NOMO-1 (cell line): Measurements from ENCODE around the gene LTBP1.

ENCODE experiments used
- DNase-seq, 2 experiments: peaks; one replicate each; lab custom pipeline; 2025; ENCODE audit not compliant: unreplicated experiment in 2 of 2; lab: John Stamatoyannopoulos, UW

LTBP1 gene

DNA sequence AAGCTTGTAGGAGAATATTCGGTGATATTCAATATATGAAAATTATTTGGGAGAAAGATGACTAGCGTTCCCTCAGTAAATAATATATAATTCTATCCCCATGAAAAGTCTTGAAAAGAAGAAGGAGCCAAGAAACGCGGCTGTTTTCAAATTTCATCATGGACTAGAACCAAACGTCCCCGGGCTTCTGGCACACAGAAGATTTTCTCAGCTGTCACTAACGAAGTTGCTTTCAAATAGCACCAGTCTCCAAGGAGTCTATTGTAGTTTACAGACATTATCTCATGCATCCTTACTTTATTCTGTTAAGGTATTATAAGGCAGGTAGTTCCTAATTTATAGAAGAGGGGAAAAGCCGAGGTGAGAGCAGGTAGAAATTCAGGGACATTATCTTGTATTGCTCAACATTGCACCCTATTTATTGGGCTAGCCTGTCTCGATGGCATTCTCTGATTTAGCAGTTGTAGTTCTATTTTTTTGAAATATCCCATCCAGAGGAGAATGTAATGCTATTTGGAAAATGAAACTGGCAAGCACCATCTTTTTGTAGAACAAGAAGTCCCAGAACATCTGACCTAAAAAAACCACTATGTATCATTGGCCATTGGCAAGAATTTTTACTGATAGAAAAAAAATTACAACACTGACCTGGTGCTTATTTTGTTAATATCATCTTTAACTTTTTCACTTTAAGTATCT lies 331.6 kb downstream of the LTBP1 start:
- no peak for DNase-seq

DNA sequence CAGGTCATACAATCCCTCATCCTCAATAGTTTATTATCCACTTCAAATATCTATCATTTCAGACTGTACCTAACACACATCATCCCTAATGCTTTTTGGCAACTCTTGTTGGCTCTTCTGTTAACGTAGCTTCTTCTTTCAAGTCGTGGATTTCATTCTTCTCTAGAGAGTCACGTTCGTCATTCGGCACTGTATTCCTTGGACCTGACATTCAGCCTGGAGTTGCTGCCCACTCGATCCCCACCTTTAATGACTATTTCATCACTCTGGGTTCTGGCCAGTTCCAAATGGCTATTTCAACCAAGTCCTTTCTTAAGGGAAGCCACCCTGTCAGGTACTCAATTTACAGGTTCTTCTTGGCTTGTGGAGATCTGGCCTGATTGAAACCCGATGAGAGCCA lies 337.5 kb downstream of the LTBP1 start:
- DNase-seq = no peak

DNA sequence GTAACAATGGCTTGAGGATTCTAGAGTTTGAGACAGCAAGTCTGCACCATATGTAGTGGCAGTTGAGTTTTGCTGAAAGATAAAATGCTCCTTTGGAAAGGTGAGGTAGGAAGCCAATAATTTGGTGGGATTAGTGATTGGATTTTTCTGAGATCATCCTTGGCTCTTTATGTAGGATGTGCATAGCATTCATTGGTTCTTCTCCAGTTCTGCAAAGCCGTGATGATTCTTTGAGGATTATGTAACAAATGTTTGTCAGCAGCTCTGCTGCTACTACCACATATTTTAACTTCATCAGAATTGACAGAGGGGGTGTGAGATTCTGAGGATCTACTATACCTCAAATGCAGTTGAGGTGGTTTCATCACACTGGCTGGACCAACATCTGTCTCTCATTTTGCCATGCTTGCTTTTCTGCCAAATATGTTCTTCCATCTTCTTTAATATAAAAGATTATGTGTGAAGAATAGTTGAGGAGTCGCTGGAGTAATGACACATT lies 340.8 kb downstream of the LTBP1 start:
- no peak for DNase-seq

DNA sequence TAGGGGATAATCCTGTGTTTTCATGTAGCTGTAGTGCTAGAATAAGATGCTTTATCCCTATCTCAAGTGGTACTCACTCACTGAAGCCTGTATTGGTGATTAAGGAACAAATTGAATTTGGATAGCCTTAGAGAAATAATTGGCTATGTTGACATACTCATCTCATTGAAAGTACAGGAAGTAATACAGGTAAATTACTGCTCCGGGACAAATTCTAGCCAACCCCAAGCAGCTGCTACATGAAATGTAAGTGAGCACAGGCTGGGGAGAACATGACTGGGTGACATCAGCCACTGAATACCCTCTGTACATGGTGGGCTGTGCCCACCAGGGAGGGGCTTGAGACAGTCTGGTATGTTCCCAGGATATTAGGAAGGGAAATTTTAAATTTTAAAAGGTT lies 341.3 kb downstream of the LTBP1 start:
- DNase-seq = no peak

DNA sequence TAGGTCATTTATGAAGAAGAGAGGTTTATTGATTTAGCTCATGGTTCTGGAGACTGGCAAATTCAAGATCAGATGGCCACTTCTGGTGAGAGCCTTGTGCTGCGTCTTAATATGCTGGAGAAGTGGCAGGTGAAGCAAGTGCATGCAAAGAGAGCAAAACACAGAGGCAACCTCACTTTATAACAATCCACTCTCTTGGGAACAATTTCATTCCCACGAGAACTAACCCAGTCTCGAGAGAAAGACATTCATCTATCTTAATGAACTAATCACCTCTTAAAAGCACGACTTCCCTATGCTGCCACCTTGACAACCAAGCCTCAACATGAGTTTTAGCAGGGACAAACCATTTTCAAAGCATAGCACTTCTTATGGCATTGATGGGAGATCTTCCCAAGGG lies 343.2 kb downstream of the LTBP1 start:
- DNase-seq = no peak

DNA sequence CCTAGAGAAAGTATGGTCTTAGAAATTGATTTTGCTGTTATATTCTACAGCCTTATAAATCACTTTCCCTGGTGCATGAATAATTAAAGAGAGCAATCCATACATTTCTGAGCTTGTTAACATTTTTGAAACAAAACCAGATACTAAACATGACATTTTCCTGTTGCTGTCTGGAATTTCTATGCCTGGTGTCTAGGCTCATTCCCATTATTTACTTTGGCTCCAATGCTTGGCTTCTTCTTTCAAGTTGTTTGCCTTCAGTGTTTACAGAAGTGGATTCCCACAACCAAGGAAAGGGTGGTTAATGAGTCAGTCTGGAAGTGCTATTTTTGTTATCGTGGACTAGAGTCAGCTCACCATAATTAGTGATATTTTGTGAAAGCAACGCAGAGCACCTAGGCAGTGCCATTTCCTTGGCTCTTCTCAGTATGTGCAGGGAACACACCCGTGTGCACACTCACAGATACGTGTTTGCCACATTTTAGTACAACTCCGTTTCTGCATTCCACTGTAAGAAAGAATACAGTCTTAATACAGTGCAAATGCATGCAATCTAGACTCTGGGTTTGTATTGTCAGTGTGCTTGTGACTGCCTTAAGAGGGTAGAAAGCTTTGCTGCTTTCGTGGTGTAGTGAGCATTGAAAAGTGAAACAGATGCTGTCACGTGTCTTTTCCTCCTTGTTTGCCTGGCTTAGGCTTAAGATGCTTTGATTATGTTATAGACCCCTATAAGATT lies 344.7 kb downstream of the LTBP1 start:
- DNase-seq = no peak

DNA sequence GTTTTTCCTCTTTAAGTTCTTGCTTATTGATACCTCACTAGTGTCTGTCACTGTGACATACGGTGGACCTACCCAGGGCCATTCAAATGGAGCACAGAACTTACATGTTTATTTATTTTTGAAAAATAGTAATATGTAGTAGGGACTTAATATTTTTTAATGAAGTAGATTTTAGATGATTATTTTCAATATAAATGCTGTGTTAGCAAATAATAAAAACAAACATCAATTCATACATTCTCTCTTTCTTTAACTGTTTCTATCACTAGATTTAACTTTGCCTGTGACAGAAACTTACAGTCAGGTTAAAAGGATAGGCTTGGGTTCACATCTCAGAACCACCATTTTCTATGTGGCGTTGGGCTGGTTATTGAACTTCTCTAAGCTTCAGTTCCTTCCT lies 345.3 kb downstream of the LTBP1 start:
- DNase-seq = no peak

DNA sequence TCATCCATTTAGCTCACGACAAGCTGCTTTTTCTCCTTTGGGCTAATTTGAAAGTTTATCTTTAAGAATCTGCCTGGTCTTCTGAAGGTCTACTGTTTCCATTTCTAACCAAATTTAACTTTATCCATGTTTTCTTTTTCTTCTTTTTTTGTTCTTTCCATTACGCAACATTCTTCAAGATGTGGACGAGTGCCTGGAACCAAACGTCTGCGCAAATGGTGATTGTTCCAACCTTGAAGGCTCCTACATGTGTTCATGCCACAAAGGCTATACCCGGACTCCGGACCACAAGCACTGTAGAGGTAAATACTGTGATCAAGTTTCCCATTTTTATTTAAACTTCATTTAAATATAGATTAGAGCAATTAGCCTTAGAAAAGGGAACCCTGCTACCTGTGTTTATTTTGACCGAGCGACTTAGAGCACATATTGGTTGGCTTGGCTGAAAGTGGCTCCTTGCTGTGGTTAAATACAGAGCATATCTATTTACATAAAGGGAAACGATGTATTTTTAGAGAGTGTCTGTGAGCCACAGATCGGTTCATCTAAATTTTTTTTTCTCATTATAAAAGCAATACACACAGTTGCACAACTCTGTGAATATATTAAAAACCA lies 346.3 kb downstream of the LTBP1 start:
- no peak for DNase-seq

DNA sequence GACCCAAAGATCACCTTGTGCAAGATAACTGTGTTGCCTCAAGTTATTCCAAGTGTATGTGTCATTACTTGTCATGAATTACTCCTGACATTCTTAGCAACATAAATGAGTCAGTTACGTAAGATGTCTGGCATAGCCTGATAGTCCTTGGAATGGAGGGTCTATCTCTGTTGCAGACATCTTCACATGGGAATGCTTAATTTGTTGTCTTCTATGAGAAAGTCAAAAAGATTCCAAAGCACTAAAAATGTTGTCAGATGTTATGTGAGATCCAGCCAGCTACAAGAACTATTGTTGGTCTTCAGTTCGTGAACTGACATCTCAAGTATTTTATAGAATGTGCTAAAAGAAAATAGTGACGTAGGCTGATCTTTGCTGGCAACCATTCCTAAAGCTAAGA lies 351.5 kb downstream of the LTBP1 start:
- DNase-seq = no peak

DNA sequence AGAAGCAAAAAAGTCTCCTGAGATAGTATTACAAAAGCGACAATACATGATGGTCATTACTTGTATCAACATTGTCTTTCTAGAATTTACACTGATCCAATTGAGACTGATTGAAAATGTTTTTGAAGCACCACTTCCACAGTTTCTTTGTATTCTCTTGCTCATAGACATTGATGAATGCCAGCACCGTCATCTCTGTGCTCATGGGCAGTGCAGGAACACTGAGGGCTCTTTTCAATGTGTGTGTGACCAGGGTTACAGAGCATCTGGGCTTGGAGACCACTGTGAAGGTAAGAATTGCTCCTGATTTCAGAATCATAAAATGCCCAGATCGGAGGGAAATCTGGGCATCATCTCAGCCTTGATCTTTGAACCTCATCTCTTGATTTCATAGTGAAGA lies 354.6 kb downstream of the LTBP1 start:
- no peak for DNase-seq

DNA sequence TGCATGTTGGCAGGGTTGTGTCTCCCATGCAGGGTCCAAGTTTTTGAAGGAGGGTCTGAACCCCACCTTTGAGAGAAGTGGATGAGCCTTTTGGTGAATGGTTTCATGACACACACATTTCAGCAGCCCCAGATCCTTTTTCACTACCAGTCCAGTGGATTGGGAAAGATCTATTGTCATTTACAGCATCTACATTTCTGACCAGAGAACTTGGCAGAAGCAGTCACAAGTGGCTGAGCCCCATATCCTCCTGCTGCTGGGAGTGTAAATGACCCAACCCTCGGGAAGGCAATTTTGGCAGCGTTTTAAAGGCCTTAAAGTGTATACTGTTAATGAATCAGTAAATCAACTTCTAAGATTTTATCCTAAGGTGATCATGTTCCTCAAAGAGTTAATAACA lies 355.6 kb downstream of the LTBP1 start:
- no peak for DNase-seq

DNA sequence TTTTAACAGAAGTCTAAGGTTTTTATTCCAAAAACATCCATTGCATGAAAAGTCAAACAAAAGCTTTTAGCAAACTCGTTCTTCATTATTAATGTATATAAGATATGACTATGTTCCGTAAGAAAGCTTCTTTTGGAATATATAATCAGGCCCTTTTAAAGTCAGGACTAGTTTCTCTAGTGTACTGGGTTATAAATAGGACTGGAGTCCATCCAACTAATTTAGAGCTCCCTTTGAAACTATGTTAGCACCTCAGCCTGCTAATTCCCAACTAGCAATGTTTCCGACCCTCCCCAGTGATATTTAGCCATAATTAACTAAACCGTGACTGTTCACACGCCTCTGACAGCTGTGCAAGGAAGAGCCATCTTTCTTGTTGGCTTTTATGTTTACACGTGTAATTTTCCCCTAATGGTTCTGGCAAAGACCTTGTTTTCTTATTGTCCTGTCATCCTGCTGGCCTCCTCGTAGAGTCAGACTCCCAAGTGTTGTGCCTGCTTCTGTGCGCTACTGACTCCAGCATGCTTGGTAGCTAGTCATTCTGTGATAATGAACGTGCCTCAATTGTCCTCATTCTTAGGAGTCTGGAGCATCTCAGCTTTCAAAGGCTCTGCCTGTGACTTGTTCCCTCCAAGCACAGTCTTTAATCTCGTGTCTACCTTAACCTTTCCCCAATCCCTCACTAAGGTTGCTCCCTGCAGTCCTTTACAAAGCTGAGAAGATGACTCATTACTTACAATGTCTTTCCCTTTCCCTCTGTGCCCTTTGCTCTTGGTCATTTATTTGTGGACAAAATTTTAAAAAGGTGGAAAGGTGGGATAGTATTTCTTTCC lies 357.5 kb downstream of the LTBP1 start:
- DNase-seq = no peak

DNA sequence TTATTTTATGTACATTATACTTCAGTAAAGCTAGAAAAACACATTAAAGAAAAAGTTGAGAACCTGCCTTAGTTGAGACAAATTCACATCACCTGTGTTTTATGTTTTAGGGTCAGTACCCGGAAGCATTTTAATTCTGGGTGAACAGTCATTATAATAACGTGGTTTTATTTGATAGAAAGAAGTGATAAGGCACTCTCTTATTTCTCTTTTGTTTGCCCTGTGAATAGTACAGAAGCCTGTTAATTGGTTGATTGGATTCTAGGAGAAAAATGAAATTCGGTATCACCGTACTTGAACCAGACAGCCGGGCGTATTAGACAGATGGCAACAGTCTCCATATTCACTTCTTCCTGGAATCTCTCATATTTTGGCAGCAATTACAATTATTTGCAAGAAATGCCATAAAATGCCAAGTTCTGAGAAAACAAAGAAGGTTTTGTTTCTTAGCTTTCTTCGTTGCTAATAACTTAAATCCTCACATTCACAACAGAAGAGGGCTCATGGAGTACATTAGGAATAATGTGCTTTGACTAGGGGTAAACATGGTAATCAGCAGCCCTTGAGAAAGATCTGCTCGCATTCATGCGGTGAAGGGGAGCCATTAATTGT lies 361.0 kb downstream of the LTBP1 start:
- DNase-seq = no peak

DNA sequence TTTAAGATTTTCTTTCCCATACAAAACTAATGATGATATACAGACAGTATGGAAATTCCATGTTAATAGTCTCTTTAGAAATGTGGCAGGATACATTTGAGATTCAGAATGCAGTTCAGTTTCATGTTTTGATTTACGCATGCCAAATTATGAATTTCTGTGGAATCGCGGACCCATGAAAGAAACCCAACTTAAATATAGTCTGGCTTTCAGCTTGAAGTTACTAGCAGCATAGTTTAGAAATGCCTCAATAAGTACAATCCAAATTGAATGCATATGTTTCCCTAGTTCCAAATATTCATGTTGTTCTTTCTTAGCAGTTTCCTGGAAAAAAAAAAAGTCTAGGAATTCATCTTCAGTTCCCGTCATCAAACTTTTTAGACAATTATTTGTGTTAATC lies 365.6 kb downstream of the LTBP1 start:
- DNase-seq = no peak

DNA sequence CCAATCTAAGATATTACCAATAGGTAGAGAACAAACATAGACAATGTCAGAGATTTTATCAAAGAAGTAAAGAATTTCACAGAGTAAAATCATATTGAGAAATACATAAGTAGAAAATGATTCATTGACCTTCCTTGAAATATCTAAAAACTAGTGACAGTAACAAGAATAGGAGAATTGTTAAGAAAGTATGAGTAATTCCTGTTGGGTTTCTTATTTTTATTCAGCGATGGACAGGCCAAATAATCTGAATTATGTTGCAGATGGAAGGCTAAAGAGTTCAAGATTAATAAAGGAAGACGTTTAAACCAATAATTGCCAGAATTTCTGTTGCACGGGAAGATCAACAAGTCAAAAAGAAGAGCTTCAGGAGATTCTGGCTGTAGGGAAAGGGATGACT lies 366.3 kb downstream of the LTBP1 start:
- DNase-seq = no peak

DNA sequence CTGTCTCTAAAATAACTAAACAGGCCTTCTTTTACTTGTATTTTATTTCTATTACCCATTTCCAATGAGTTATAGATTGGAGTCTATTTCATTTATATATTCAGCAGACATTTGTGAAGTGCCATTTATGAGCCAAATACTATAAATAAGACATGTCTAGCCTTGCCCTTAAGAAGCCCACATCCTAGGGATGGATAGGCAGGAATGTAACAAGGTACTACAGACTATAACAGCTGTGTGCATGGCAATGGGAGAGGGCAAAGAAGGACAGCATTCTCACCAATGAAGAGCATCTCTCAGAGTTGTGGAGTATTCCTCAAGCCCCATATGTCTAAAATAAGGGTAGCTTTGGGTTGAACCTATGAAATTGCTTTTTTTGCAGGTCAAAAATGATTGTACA lies 367.8 kb downstream of the LTBP1 start:
- DNase-seq = no peak

DNA sequence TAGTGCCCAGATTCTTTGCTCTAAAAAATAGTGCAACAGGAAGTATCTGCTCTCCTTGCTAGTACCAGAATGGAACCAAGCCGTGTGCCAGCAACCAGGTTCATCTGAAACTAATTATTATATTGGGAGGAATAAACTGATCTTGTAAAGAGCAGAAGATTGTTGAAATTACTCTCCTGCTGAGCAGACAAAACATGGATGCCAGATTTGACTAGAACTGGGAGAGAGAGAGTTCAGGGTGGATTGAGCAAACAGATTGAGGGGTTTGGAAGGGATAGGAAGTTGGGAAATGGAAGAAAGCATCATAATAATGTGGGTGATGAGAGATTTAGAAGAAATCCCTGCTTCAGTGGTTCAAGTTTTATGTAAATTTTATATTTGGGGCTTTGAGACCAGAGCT lies 369.6 kb downstream of the LTBP1 start:
- no peak for DNase-seq

DNA sequence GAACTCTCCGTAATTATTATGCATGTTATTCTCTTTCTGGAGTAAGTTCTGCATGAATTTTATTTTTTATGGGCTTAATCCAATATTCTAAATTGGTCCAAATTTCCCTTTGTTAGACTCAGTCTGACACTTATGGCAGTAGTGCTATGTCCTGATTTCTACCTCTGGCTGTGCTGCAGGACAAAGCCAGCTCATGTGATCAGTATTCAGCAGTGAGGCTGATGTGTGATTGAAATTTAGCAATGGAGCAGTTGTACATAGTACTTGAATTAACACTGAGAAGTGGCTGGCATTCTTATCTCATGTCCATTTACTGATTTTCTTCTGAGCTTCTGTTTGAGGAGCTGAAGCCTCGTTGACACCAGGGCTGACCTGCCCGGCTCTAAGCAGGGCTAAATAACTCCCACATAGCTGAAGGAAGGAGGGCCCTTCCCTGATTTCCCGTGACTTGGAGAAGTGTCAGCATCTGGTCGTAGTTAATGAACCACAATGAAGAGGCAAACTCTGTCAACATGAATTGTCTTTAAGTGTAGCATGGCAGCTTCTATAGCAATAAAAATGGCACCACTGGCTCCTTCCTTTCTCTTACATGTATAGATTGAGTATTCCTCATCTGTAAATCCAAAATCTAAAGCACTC lies 370.7 kb downstream of the LTBP1 start:
- no peak for DNase-seq

DNA sequence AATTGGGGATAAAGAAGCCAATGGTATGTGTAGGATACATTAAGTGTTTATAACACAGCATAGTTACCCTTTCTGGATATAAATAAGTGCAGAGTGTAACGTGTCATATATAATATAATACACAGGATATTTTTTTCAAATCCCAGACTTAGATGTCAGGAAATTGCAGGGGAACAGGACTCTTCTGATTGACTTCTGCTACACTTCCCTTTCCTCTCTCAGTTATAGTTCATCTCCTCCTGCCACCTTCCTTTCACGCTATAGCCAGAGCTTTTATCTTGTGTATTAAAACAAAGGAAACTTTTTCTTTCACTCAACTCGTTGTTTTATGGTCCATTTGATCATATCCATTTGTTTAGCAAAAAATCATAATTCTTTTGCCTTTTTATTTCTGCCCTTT lies 371.7 kb downstream of the LTBP1 start:
- no peak for DNase-seq

DNA sequence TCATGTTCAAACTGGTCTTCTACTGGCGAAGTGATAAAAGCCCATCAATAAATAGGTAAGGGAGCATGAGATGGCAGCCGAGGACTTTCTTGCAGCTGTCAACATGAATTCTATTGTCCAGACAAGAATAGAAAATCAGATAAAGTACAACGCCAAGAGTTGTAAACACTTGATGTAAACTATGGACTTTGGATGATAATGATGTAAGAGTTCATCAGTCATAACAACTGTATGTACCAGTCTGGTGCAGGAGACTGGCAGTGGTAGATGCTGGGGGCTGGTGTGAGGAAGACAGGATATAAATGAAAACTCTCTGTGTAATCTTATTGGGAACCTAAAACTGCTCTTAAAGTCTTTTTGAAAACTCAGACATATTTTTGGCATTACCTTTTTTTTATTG lies 373.8 kb downstream of the LTBP1 start:
- no peak for DNase-seq
